ENCODE results near the gene ZNF618.

- TF ChIP-seq, protein P1, sequence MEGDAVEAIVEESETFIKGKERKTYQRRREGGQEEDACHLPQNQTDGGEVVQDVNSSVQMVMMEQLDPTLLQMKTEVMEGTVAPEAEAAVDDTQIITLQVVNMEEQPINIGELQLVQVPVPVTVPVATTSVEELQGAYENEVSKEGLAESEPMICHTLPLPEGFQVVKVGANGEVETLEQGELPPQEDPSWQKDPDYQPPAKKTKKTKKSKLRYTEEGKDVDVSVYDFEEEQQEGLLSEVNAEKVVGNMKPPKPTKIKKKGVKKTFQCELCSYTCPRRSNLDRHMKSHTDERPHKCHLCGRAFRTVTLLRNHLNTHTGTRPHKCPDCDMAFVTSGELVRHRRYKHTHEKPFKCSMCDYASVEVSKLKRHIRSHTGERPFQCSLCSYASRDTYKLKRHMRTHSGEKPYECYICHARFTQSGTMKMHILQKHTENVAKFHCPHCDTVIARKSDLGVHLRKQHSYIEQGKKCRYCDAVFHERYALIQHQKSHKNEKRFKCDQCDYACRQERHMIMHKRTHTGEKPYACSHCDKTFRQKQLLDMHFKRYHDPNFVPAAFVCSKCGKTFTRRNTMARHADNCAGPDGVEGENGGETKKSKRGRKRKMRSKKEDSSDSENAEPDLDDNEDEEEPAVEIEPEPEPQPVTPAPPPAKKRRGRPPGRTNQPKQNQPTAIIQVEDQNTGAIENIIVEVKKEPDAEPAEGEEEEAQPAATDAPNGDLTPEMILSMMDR (IDR thresholded peaks at IDR 0.05): no peak
- TF ChIP-seq POLR2A (IDR thresholded peaks at IDR 0.05): no peak
- TF ChIP-seq EP300 (IDR thresholded peaks at IDR 0.05): no peak
- no peak for TF ChIP-seq POLR2AphosphoS5 (IDR thresholded peaks at IDR 0.05)
These were observed 149.2 kb downstream of the ZNF618 start for GRCh38 chr9:114025196-114025753.
